Stimulated activated CD8-positive, alpha-beta memory T cell treated with anti-CD3 and anti-CD28 coated beads, Interleukin-12 subunit alpha, Interleukin-12 subunit beta, amount 100 ng/mL, for 4 hours (primary cell): ENCODE measurements around the gene OR4C13.
"Not testable (repeated sequence)": the region's sequence is repeated elsewhere in the genome, so short reads cannot be mapped to it uniquely, and the experiment has no call there.

ENCODE experiments used
- DNase-seq: peaks from one replicate; pipeline ENCODE4 v3.0.0-alpha.2; 2020; ENCODE audit warnings: low read depth

OR4C13 gene

GRCh38 chr11:49952091-49952490 is at the start of gene OR4C13:
Gene OR4C13, plus strand, starts transcription at chr11:49952391. Its CDS starts 32 bp downstream, at chr11:49952423.
- no peak for DNase-seq

GRCh38 chr11:49911516-49911915 is 40.7 kb upstream of the OR4C13 start:
- DNase-seq: not testable (repeated sequence)

GRCh38 chr11:49948701-49949100 is 3.5 kb upstream of the OR4C13 start:
- DNase-seq: not testable (repeated sequence)

GRCh38 chr11:49973439-49973838 is 21.2 kb downstream of the OR4C13 start:
- not testable (repeated sequence) for DNase-seq

GRCh38 chr11:49982435-49982834 is 30.2 kb downstream of the OR4C13 start, which contains the start of gene OR4C12:
Gene OR4C12, minus strand, starts transcription at chr11:49982535. Its CDS starts 34 bp downstream, at chr11:49982501.
- not testable (repeated sequence) for DNase-seq

GRCh38 chr11:49995565-49995964 is 43.4 kb downstream of the OR4C13 start:
- no peak for DNase-seq
